NB4 (cell line): ENCODE measurements around the gene RAD51B.

ENCODE experiments used
- DNase-seq: peaks from one replicate; pipeline ENCODE4 v3.0.0; 2010; ENCODE audit warnings: low read depth
- H3K4me3 ChIP-seq: one replicate; pipeline ENCODE4 v1.5.1; 2011; ENCODE audit warnings: mild to moderate bottlenecking, low read depth, low read length, moderate library complexity
- MYC ChIP-seq: IDR thresholded peaks from 2 replicates; pipeline ENCODE4 v1.6.1; 2011; ENCODE audit warnings: low read depth, low read length
- POLR2A ChIP-seq: IDR thresholded peaks from 2 replicates; pipeline ENCODE4 v1.6.1; 2011; ENCODE audit warnings: mild to moderate bottlenecking; ENCODE audit not compliant: insufficient read length; ENCODE audit errors: extremely low read depth
- TF ChIP-seq, protein P1 (sequence below): IDR thresholded peaks from 2 replicates; pipeline ENCODE4 v1.6.1; 2011; ENCODE audit warnings: low read depth, low read length
- TF ChIP-seq, protein P2 (sequence below): IDR thresholded peaks from one replicate; pipeline ENCODE4 v1.5.1; 2012; ENCODE audit warnings: low read depth, low read length

The RAD51B gene

DNA sequence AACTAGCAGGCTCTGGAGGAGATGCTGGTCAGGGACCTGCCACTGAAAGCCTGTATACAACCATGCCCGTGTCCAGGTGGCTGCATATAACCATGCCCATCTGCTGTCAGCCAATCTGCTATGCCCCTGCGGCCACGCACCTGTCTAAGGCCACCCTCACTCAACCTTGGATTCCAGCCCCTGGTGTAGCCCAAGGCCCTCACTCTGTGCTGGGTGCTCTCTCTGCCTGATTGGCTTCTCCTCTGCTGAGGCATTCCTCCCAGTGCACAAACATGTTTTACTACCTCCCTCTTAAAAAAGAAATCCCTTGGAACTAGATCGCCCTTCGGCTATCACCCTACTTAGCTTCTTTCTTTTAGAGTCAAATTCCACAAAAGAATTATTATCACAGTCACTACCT, 927.8 kb downstream of the RAD51B start:
- no peak overlapping the region for H3K4me3 ChIP-seq
- no peak for DNase-seq
- TF ChIP-seq POLR2A, result no peak
- TF ChIP-seq, protein P1, sequence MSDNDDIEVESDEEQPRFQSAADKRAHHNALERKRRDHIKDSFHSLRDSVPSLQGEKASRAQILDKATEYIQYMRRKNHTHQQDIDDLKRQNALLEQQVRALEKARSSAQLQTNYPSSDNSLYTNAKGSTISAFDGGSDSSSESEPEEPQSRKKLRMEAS, result no peak
- TF ChIP-seq, protein P2, sequence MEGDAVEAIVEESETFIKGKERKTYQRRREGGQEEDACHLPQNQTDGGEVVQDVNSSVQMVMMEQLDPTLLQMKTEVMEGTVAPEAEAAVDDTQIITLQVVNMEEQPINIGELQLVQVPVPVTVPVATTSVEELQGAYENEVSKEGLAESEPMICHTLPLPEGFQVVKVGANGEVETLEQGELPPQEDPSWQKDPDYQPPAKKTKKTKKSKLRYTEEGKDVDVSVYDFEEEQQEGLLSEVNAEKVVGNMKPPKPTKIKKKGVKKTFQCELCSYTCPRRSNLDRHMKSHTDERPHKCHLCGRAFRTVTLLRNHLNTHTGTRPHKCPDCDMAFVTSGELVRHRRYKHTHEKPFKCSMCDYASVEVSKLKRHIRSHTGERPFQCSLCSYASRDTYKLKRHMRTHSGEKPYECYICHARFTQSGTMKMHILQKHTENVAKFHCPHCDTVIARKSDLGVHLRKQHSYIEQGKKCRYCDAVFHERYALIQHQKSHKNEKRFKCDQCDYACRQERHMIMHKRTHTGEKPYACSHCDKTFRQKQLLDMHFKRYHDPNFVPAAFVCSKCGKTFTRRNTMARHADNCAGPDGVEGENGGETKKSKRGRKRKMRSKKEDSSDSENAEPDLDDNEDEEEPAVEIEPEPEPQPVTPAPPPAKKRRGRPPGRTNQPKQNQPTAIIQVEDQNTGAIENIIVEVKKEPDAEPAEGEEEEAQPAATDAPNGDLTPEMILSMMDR, result no peak
- no peak for TF ChIP-seq MYC

DNA sequence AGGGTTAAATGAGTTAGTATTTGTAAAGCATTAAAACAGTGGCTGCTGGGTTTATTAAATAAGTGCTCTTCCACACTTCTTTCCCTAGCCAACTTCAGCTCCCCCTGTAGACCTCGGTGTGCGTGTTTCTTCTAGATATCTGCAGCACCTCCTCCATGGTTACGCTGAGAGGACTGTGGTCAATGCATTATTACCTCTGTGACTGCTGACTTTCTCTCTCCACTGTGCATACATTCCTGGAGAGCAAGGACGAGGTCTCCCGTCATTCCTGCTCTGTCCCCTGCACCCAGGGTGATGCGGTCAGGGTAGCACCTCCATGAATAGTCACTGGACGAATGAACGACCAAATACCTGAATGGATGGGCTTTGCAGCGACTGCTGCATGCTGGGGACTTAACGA, 928.7 kb downstream of the RAD51B start:
- no peak for TF ChIP-seq POLR2A
- TF ChIP-seq, protein P1, result no peak
- no peak for TF ChIP-seq MYC
- TF ChIP-seq, protein P2, result no peak
- DNase-seq, result no peak
- H3K4me3 ChIP-seq, result no peak overlapping the region

DNA sequence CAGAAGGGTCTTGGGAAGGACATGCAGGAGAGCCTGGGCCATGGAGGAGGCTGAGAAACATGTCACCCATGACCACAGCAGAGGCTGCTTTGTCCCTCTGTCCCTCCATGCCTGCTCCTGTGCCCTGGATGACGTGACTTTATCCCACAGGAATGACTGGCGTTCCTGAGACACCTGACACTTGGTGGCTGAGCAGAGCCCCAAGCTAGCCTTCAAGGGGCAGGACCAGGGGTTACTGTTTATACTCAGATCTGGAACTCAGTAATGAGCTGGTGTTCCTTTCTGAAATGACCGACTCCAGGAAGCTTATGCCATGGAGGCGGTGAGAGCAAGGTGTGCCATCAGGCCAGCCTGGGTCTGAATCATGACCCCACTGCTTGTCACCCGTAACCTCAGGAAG, 929.1 kb downstream of the RAD51B start:
- no peak overlapping the region for H3K4me3 ChIP-seq
- TF ChIP-seq, protein P2, result no peak
- no peak for DNase-seq

DNA sequence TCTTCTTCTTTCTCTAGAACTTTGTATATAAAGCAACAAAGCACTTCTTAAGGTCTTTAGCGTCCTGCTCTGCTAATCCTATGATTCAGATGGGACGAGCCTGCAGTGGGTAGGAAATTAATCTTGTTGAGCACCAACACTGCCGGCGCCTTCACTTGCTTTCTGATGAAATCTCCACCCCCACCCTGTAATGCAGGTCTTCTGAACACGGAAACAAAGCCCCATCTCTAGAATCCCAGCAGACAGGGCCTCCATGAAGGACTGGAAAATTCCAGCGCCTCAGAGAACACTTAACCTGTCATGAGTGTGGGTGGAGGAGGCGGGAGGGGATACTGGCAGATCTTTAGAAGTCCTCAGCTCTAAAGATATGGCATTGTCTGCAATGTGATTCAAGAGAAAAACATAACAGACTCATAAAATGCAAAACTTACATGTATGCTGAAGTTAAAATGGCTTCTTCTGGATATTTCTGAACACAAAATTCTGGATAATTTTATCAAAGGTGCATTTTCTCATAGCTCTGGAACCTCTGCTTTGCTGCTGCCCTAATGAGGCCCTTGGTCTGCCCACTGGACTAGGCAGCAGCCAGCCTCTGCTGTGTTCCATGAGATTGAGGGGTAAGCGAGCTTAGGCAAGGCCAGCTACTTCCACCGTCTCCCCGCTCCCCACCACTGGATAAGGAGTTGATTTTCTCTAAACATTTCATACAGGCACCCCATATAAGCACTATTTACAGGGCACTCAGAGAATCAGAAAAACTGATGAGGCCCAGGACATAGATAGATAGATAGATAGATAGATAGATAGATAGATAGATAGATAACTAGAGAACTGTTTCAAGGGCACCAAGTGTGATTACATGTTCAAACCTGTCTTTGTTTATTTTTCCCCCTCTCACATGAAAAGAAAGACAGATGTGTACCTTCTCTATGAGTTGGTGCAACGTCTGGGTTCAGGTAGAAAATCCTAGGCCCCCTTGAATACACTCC, 930.2 kb downstream of the RAD51B start:
- no peak overlapping the region for H3K4me3 ChIP-seq
- DNase-seq, result no peak
- TF ChIP-seq MYC (no peak), POLR2A (no peak)
- TF ChIP-seq, protein P2, result no peak
- TF ChIP-seq, protein P1, result no peak

DNA sequence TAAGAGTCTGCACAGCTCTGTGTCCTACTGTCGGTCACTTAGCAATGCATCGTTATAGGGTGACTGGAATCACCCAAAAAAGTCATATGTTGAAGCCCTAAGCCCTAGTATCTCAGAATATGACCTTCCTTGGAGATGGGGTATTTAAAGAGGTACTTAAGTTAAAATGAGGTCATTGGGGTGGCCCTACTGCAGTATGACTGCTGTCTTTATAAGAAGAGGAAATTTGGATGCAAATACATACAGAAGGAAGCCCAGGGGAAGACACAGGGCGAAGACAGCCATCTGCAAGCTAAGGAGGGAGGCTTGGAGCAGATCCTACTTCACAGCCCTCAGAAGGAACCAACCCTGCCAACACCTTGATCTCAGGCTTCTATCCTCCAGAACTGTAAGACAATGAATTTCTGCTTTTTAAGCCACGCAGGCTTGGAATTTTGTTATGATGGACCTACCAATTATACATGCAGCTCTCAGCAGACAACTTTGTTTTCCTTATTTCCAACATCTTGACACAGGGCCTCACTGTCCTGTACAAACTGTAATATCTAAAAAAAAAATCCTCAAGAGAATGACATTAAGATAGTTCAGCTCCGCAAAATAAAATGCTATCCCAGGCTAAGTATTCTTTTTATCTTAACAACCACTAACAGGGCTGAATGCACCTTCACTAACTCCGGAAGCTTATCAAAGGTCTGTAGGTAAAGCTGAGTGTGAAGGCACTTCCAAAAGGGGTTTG, 932.9 kb downstream of the RAD51B start:
- TF ChIP-seq, protein P1, result no peak
- TF ChIP-seq MYC (no peak), POLR2A (no peak)
- TF ChIP-seq, protein P2, result no peak
- DNase-seq, result no peak
- H3K4me3 ChIP-seq, result no peak overlapping the region

DNA sequence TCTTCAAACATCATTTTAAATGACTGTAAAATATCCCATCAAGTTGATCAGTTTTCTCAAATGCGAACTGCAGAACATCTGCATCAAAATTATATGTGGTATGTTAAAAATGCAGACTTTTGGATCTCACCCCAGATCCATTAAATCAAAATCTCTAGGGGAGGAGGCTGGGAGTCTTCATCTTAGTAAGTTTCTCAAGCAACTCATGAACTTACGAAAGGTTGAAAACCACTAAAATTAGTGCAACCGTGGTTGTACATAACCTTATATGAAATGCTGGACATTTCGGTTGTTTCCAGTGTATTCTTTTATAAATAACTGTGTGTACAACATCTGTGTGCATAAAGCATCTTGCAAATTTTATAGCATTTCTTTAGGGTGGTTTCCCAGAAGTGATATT, 934.1 kb downstream of the RAD51B start:
- no peak overlapping the region for H3K4me3 ChIP-seq
- DNase-seq, result no peak

More for the DNA sequence above, 934.1 kb downstream of the RAD51B start:
- TF ChIP-seq MYC, result no peak
- TF ChIP-seq POLR2A, result no peak
- TF ChIP-seq, protein P1, result no peak
- TF ChIP-seq, protein P2, result no peak
